NB4 (cell line): Measurements from ENCODE around the gene ALX4.

Experiments
- DNase-seq: peaks from one replicate; pipeline ENCODE4 v3.0.0; 2010; ENCODE audit warnings: low read depth
- H3K4me3 ChIP-seq: one replicate; pipeline ENCODE4 v1.5.1; 2011; ENCODE audit warnings: mild to moderate bottlenecking, low read depth, low read length, moderate library complexity
- MYC ChIP-seq: IDR thresholded peaks from 2 replicates; pipeline ENCODE4 v1.6.1; 2011; ENCODE audit warnings: low read depth, low read length
- POLR2A ChIP-seq: IDR thresholded peaks from 2 replicates; pipeline ENCODE4 v1.6.1; 2011; ENCODE audit warnings: mild to moderate bottlenecking; ENCODE audit not compliant: insufficient read length; ENCODE audit errors: extremely low read depth
- TF ChIP-seq, protein P1 (sequence below): IDR thresholded peaks from 2 replicates; pipeline ENCODE4 v1.6.1; 2011; ENCODE audit warnings: low read depth, low read length
- TF ChIP-seq, protein P2 (sequence below): IDR thresholded peaks from one replicate; pipeline ENCODE4 v1.5.1; 2012; ENCODE audit warnings: low read depth, low read length

Gene ALX4

DNA sequence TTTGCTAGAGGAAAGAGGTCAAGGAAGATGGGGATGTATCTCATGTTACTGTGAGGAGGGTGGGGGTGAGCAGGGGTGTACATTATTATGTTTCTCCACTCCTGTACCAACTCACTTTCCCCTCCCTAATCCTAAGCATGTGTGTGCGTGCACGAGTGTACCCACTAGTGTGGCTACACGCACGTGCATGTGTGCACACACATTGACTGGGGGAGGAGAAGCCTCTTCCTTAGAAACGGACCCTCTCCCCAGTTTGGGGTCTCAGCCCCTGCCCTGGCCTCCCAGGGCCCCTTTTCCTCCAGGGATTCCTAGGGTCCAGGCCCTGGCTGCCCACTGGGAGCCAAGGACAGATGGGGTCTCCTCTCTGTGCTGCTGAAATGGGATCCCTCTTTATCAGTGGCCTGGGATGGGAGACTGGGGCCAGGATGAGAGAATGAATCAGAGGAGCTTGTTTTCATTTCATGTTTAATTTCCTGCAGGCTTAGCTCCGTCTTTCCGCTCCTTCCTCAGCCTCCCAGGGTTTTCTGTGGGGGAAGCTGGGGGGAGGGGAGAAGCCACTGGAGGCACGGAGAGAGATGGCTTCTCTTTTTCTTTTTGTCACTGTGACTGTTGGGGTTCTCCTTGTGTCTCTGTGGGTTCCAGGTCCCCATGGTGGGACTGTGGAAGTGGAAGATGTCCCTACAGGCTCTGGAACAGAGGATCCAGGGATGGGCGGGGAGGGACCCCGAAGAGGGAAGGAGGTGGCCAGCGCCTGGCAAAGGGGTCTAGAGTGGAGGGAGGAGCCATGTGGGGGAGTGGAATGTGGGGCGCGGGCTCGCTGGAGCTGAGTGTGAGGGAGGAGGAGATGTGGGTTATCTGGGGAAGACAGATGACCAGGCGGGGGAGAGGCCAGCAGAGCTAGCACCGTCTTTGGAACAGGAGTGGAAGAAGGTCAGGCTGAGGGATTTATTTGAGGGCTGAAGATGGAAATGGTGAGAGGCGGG lies 40.3 kb downstream of the ALX4 start:
- H3K4me3 ChIP-seq: no peak overlapping the region
- DNase-seq: no peak
- TF ChIP-seq, protein P1, sequence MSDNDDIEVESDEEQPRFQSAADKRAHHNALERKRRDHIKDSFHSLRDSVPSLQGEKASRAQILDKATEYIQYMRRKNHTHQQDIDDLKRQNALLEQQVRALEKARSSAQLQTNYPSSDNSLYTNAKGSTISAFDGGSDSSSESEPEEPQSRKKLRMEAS: no peak
- TF ChIP-seq, protein P2, sequence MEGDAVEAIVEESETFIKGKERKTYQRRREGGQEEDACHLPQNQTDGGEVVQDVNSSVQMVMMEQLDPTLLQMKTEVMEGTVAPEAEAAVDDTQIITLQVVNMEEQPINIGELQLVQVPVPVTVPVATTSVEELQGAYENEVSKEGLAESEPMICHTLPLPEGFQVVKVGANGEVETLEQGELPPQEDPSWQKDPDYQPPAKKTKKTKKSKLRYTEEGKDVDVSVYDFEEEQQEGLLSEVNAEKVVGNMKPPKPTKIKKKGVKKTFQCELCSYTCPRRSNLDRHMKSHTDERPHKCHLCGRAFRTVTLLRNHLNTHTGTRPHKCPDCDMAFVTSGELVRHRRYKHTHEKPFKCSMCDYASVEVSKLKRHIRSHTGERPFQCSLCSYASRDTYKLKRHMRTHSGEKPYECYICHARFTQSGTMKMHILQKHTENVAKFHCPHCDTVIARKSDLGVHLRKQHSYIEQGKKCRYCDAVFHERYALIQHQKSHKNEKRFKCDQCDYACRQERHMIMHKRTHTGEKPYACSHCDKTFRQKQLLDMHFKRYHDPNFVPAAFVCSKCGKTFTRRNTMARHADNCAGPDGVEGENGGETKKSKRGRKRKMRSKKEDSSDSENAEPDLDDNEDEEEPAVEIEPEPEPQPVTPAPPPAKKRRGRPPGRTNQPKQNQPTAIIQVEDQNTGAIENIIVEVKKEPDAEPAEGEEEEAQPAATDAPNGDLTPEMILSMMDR: no peak
- no peak for TF ChIP-seq MYC
- TF ChIP-seq POLR2A: no peak

DNA sequence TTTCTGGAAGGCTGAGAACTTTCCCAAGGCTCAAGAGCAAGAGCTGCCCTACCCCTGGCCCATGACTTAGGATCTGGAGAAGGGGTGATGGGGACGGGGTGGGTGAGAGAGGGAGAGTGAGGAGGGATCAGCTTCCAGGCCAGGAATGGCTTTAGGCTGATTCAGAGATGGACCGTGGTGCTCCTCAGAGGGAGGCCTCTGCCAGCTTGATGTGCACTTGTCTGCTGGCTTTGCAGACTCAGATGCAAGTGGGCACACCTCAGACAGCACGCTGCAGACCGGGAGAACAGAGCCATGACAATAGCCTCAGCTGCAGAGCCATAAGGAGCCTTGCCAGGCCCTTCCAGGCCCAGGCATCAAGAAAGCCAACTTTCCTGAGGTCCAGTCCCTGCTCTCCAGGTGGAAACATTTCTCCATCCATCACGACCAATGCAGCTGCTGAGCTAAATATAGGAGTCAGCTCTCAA lies 41.3 kb downstream of the ALX4 start:
- DNase-seq: no peak
- TF ChIP-seq POLR2A: no peak
- TF ChIP-seq MYC: no peak
- TF ChIP-seq, protein P1: no peak
- TF ChIP-seq, protein P2: no peak
- no peak overlapping the region for H3K4me3 ChIP-seq

DNA sequence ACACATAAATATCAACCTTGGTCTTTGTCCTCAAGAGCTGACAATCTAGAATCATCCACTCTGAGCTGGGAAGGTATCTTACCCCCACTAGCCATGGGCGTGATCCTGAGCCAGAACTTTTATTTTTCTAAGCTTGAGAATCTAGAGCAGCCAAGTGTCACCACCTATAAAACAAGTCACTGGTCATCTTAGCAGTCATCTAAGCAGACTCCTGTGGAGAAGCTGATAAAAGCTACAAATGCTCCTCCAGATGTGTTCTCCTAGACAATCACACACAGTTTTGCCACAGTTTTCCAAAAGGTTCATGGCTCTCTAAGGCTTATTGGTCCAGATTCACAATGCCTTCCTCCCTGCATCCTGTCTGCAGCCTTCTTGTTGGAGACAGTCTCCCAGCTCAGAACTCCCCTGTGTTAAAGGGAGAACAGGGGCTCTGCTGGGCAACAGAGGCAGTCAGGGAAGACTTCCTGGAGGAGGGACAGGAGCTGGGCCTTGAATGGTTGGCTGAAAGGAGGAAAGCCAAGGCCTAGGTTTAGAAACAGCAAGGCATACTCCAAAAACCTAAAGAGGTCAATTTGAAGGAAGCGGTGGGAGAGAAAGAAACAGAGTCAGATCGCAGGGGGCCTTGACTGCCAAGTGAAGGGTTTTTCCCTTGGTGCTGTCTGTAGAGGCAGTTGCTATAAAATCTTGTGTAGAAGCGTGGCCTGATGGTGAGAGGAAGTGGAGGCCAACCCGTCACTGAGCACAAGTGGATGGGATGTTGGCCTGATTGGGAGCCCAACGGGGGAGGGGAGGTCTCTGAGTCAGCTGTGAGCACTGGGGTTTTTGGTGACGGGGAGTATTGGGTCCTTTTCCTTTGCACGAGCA lies 42.0 kb downstream of the ALX4 start:
- H3K4me3 ChIP-seq: no peak overlapping the region
- DNase-seq: peak; percentile 59
- TF ChIP-seq, protein P2: no peak
- TF ChIP-seq MYC: no peak; the same call in 1 of the 2 replicates
- TF ChIP-seq, protein P1: no peak
- TF ChIP-seq POLR2A: no peak

DNA sequence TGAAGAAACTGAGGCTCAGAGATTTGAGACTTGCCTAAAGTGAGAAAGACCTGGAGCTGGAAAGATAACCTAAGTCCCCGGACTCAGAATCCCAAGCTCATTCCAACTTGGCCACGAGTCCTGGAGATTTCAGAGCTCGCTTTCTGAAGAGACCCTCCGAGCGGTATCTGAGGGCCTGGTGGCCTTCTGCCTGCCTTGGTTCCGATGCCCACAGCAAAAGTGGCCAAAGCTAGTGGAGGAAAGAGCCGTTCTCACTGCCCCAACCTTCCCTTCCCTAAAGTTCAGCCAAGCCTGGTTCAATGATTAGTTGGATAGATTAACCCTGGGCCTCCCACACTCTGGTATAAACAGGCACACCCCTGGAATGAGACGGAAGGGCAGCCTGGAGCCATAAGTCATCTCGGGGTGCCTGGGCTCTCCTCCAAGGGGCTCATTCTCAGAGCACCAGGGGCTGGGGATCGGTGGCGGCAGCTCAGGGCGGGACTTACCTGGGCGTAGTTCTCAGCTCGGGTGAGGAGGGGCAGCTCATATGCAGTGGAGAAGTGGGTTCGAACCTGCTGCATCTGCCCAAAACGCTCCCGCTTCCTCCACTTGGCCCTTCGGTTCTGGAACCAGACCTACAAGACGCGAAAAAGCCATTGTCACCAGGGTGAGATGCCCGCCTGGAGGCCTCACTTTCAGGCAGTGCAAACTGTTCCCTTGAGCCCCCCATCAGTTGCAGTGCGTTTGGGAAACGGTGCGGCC lies 42.8 kb downstream of the ALX4 start:
- no peak for DNase-seq
- H3K4me3 ChIP-seq: no peak overlapping the region
- TF ChIP-seq POLR2A: no peak
- TF ChIP-seq, protein P2: no peak
- no peak for TF ChIP-seq MYC
- TF ChIP-seq, protein P1: no peak

GRCh38 chr11:44266056-44266780 lies 43.7 kb downstream of the ALX4 start:
- H3K4me3 ChIP-seq: no peak overlapping the region
- DNase-seq: no peak
- TF ChIP-seq, protein P2: no peak
- TF ChIP-seq, protein P1: no peak
- no peak for TF ChIP-seq MYC
- TF ChIP-seq POLR2A: no peak
